OCI-LY3 (cell line): ENCODE data around the gene HECTD1.

Source experiments
- CTCF ChIP-seq: fragments of 200-600, 300-600 bp; sonication (generic); IDR thresholded peaks from 2 replicates; pipeline ENCODE4 v1.5.1; 2014; ENCODE audit warnings: antibody characterized with exemption, low read length, low read depth
- EZH2phosphoT487 ChIP-seq: fragments of 200-600 bp; shearing (Covaris generic); IDR thresholded peaks from 2 replicates; pipeline ENCODE4 v1.6.1; 2018; ENCODE audit warnings: antibody characterized with exemption, mixed run types, low read depth

- TF ChIP-seq CTCF = no peak
- no peak for TF ChIP-seq EZH2phosphoT487
Measured at GRCh38 chr14:31208546-31209424, 1.2 kb upstream of the HECTD1 start.
